GM18861 (cell line): ENCODE results near the gene SULT1C2.

ENCODE experiments used
- ATAC-seq: cut with Tn5 transposase; IDR thresholded peaks from one replicate; pipeline ENCODE4 v1.9.1; 2021; ENCODE audit not compliant: unreplicated experiment

Gene SULT1C2

GRCh38 chr2:108287169-108287568, 1.5 kb upstream of the SULT1C2 start:
- ATAC-seq = no peak

GRCh38 chr2:108293850-108294249, 5.2 kb downstream of the SULT1C2 start:
- no peak for ATAC-seq

DNA sequence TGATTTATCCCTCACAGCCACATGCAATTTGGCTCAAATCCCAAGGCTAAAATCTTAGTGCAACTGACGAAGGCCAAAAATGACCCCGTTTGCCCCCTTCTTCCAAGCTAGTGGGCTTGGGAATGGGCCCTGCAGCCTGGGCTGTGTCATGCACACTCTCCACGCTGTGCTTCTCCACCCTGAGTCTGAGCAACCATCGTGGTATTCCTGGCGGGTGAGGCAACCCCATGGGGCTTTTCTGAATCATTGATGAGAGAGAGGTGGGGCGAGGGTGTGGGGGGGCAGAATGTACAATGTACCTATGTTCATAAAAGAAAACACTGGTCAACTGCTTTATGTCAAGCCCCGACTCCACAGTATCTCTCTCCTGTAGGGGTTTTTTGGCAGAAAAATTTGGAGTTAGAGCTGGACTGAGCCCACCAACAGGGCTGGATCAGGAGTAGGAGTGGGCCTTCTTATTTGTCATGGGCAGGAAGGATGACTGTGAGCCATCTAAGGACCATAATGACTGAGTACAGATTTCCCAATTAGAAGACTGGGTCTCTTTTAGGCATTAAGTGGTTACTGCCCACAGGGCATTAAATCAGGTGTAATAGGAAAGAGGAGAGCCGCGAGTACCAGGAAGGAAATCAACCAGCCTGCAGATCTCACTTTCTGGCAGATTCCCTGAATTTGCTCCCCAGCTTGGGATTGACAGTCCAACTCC, 8.9 kb downstream of the SULT1C2 start:
- ATAC-seq = no peak

- no peak for ATAC-seq
Observed at GRCh38 chr2:108301558-108301957, 12.9 kb downstream of the SULT1C2 start.

GRCh38 chr2:108304975-108305374, 16.3 kb downstream of the SULT1C2 start:
- ATAC-seq = peak; percentile 70

- ATAC-seq = no peak
Observed at GRCh38 chr2:108305901-108306300, 17.2 kb downstream of the SULT1C2 start.

- ATAC-seq = no peak
Observed at GRCh38 chr2:108309903-108310302, 21.2 kb downstream of the SULT1C2 start.

- ATAC-seq = no peak
Observed at GRCh38 chr2:108314586-108315296, 26.0 kb downstream of the SULT1C2 start.

DNA sequence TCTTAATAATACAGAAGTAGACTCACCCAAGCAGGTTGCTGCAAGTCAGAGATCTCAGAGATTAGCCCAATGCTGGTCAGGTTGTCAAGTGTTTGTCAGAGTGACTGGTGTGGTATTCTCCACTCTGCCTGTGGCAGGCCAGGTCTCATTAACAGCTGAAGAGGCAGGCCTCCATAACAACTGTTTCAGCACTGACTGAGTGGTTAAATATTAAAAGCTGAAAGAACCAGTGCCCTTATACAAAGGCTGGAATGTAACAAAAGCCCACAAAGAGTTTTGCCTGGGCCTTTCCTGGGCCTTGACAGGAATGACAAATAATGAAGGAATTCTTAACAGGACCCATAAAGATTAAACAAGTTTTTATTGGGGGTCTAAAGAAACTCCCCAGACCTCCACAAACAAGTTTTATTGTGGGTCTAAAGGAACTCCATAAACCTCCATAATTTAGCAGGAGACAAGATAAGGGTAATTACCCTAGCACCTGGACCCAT, 26.8 kb downstream of the SULT1C2 start:
- ATAC-seq = no peak

- ATAC-seq = no peak
Observed at GRCh38 chr2:108316033-108316432, 27.3 kb downstream of the SULT1C2 start.

DNA sequence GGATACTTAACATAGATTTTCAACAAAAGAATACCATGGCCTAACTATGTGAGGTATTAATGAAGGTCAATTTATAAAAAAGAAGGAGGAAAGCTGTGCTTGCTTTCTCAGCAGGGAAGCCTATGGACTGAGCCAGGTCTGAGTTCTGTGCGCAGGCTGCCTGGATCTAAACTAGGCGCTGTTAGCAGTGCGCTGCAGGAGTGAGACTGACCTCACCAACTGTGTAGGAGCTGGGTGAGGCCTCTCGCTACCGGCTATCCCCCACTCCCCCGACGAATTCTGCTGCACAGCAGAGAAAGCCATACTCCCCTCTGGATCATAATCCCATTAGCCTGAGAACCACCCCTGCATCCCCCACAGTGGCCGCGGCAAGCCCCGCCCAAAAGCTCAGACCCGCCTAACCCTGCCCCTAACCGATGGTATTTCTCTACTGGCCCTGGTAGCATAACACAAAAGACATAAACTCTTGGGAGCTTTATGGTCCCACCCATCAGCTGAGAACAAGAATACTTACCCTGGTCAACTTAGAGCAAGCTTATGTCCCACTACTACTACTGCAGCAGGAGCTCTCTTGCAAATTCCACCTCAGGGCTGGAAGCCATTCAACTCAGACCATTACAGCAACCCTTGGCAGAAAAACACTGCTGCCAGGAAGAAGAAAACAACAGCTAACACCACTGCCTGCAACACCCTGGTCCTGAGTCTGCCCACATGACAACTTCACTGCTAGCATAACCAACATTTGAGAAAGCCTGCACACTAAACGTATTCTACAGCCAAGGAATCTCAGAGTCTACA, 28.0 kb downstream of the SULT1C2 start:
- ATAC-seq = no peak

- ATAC-seq = no peak
Observed at GRCh38 chr2:108320326-108320922, 31.7 kb downstream of the SULT1C2 start.

GRCh38 chr2:108323619-108324018, 34.9 kb downstream of the SULT1C2 start:
- ATAC-seq = no peak

DNA sequence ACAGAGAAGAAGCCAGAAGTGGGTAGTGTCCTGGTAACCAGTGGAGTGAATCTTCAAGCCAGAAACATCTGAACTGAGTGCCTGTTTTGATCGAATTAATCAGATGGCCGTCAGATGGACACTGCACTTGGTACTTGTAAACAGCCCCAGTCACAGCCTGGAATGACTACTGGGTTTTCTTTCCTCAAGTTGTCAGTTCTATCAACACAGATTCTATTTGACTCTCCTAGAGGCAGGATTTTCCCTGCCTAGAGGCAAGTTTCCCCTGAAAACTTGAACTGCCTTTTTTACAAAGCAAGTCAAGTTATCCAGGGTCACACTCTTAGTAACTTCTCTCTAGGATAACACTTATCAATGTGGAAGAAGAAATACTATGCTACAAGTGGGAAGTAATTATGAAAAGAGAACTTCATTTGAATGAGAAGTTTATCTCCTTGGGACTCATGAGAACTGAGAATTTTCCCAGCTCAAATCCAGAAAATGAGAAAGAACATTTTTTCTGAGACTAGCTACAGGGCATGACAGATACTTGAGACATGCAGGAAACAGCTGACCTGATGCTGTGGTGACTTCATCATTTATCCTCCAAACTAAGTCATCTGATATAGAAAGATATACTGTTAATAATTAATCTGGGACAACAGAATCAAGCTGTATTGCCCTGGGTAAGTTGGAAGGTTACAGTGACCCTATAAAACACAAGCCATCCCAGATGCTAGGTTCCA, 36.0 kb downstream of the SULT1C2 start:
- no peak for ATAC-seq

- no peak for ATAC-seq
Observed at GRCh38 chr2:108325756-108326155, 37.1 kb downstream of the SULT1C2 start.

DNA sequence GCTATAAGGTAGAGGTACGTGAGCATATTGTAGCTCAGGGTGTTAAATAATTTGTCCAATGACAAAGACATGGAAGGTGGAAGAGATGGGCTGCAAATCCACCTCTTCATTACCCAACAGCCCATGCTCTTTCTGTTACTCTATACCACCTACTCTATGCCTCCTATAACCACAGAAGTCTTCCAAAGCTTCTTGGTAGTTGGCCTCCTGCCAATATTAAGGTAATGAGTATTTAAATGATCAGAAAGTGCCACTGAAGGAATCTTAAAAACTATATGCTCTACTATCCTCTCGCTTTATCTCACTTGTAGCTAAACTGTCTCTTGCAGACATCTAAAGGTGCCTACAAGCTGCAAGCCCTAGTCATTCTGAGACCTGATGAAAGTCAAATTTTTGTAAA, 41.1 kb downstream of the SULT1C2 start:
- no peak for ATAC-seq

- ATAC-seq = no peak
Observed at GRCh38 chr2:108330979-108331378, 42.3 kb downstream of the SULT1C2 start.

- ATAC-seq = no peak
Observed at GRCh38 chr2:108345951-108346350, 57.3 kb downstream of the SULT1C2 start.

- ATAC-seq = no peak
Observed at GRCh38 chr2:108346827-108347226, 58.1 kb downstream of the SULT1C2 start.

- ATAC-seq = no peak
Observed at GRCh38 chr2:108347786-108348185, 59.1 kb downstream of the SULT1C2 start.
